Uterus (tissue), 4 donors: ENCODE measurements around the gene FILIP1. TPM values are rescaled to one million over a fixed set of nuclear protein-coding genes. Genes with fewer than 3 reads are reported as not detected.
A peak's percentile ranks its signal among the peaks of the same experiment; 100 is the strongest.

ENCODE experiments used
- DNase-seq, 2 donors: peaks; one replicate each; pipeline ENCODE4 v3.0.0-alpha.2; 2019 to 2020
- H3K27ac ChIP-seq, 2 donors: fragments of 200-600 bp; sonication (generic); 1 replicate in 1 of 2; 2 replicates in 1 of 2; pipeline ENCODE4 v1.5.1; 2016 to 2018
- H3K27me3 ChIP-seq, 2 donors: fragments of 200-600 bp; sonication (generic); one replicate each; pipeline ENCODE4 v1.5.1; 2018 to 2019; ENCODE audit warnings: control low read depth in 1 of 2
- H3K36me3 ChIP-seq, 2 donors: fragments of 200-600 bp; sonication (generic); one replicate each; pipeline ENCODE4 v1.5.1; 2019; ENCODE audit warnings: control low read depth in 1 of 2
- H3K4me1 ChIP-seq, 2 donors: fragments of 200-600 bp; sonication (generic); one replicate each; pipeline ENCODE4 v1.5.1; 2018 to 2019; ENCODE audit warnings: control low read depth in 1 of 2
- H3K4me3 ChIP-seq, 2 donors: fragments of 200-600 bp; sonication (generic); 1 replicate in 1 of 2; 2 replicates in 1 of 2; pipeline ENCODE4 v1.5.1; 2018 to 2019; ENCODE audit warnings: mild to moderate bottlenecking in 1 of 2
- H3K9me3 ChIP-seq, 2 donors: fragments of 200-600 bp; sonication (generic); one replicate each; pipeline ENCODE4 v1.5.1; 2019; ENCODE audit warnings: control low read depth in 1 of 2
- POLR2A ChIP-seq, 2 donors: fragments of 450-650 bp; IDR thresholded peaks; one replicate each; pipeline ENCODE4 v1.6.1; 2016; ENCODE audit warnings: antibody characterized with exemption in 2 of 2, mild to moderate bottlenecking in 1 of 2, moderate library complexity in 1 of 2
- intact Hi-C: fragments of 100-400 bp; cut with DNase I; formaldehyde crosslinking; loops from one replicate; pipeline ENCODE4 v1.15.1; 2023; ENCODE audit warnings: low total_unique reads
- total RNA-seq, 4 donors: library from RNA; depleted of rRNA in 3 of 4; stranded (reverse); fragments of >200 nt in 3 of 4; gene quantifications; one replicate each; pipeline versions ENCODE4 v1.1.0 to v1.2.4, GENCODE V29; 2014 to 2023
- TF ChIP-seq, protein P1 (sequence below), 4 experiments: fragments of 200-600 bp in 2 of 4; fragments of 450-650 bp in 2 of 4; sonication (generic) in 2 of 4; IDR thresholded peaks; one replicate each; pipeline ENCODE4 v1.5.1; 2016 to 2019; ENCODE audit warnings: antibody characterized with exemption in 4 of 4, mild to moderate bottlenecking in 2 of 4, moderate library complexity in 1 of 4
- donor health status: DM: yes; HTN: yes; CAD: no.

FILIP1 gene, protein sequence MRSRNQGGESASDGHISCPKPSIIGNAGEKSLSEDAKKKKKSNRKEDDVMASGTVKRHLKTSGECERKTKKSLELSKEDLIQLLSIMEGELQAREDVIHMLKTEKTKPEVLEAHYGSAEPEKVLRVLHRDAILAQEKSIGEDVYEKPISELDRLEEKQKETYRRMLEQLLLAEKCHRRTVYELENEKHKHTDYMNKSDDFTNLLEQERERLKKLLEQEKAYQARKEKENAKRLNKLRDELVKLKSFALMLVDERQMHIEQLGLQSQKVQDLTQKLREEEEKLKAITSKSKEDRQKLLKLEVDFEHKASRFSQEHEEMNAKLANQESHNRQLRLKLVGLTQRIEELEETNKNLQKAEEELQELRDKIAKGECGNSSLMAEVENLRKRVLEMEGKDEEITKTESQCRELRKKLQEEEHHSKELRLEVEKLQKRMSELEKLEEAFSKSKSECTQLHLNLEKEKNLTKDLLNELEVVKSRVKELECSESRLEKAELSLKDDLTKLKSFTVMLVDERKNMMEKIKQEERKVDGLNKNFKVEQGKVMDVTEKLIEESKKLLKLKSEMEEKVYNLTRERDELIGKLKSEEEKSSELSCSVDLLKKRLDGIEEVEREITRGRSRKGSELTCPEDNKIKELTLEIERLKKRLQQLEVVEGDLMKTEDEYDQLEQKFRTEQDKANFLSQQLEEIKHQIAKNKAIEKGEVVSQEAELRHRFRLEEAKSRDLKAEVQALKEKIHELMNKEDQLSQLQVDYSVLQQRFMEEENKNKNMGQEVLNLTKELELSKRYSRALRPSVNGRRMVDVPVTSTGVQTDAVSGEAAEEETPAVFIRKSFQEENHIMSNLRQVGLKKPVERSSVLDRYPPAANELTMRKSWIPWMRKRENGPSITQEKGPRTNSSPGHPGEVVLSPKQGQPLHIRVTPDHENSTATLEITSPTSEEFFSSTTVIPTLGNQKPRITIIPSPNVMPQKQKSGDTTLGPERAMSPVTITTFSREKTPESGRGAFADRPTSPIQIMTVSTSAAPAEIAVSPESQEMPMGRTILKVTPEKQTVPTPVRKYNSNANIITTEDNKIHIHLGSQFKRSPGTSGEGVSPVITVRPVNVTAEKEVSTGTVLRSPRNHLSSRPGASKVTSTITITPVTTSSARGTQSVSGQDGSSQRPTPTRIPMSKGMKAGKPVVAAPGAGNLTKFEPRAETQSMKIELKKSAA (N-terminal part only)
- total RNA-seq, result 10 to 100 TPM in 2 of 4 donors, 1 to 10 TPM in 2; 4.7 to 23.1 (median 12.5) TPM

DNA sequence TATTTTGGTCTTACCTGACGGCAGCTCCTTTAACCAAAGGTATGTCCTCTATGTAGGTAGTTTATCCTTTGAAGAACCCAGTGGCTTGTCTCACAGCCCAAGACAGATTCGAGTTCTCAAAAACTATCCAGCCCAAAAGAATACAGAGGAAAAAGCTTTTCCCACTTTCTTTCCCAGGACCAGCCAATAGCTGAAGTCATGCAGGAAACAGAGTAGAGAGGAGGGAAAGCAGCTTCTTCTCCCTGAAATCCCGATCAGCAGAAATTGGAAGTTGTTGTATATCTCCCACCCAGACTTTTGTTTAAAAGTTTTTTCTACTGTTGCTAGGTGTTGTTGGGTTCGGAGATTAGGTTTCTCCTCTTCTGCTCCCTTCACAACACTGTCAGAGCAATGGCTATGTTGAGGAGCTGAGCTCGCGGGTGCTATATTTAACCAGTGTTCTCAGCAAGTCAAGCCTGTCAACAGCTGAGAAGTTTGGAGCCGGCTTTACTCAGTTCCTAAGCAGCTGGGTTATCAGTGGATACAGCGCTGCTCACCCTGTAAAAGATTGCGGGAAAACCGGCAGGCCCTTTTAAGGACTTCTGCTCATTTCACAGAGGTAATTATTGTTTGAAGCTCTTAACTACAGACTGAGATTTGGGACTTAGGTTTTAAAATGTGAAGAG, at the start of gene FILIP1:
Gene FILIP1, minus strand, starts transcription at position 401 of the 665 bp plus-strand sequence. CDS start 78,828 bp downstream, outside the sequence.
- H3K27me3 ChIP-seq, result no peaks in the 10 kb centered on the region
- peaks cover 0 to 8% of the 10 kb centered on the region in 2 donors for H3K4me1 ChIP-seq
- H3K36me3 ChIP-seq, result no peaks in the 10 kb centered on the region
- TF ChIP-seq, protein P1, sequence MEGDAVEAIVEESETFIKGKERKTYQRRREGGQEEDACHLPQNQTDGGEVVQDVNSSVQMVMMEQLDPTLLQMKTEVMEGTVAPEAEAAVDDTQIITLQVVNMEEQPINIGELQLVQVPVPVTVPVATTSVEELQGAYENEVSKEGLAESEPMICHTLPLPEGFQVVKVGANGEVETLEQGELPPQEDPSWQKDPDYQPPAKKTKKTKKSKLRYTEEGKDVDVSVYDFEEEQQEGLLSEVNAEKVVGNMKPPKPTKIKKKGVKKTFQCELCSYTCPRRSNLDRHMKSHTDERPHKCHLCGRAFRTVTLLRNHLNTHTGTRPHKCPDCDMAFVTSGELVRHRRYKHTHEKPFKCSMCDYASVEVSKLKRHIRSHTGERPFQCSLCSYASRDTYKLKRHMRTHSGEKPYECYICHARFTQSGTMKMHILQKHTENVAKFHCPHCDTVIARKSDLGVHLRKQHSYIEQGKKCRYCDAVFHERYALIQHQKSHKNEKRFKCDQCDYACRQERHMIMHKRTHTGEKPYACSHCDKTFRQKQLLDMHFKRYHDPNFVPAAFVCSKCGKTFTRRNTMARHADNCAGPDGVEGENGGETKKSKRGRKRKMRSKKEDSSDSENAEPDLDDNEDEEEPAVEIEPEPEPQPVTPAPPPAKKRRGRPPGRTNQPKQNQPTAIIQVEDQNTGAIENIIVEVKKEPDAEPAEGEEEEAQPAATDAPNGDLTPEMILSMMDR (IDR thresholded peaks at IDR 0.05), result no peak
- TF ChIP-seq POLR2A (IDR thresholded peaks at IDR 0.05), result peak; percentile 68 to 80
- no peaks in the 10 kb centered on the region for H3K9me3 ChIP-seq
- intact Hi-C loops, result no loop called here
- H3K27ac ChIP-seq, result peak within 1 kb of the TSS; percentile 91 to 97
- DNase-seq, result peak; percentile 55 to 86
- peak within 1 kb of the TSS; percentile 43 to 47 for H3K4me3 ChIP-seq

DNA sequence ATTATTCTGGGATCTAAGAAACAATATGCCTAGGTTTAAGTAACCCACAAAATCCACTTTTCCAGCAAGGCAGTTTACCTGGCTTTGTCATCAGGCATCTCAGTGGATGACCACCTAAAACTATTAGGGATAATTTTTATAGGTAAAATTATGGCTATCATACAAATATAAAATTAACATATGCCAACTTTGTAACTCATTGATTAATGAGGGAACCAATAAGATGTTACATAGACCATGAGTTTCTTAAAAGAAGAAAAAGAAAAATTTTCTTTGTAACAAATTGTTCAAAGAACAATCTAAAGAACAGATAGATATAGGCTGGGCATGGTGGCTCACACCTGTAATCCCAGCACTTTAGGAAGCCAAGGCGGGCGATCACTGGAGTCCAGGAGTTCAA, 49.7 kb upstream of the FILIP1 start:
- no peaks in the 10 kb centered on the region for H3K4me1 ChIP-seq
- TF ChIP-seq, protein P1 (IDR thresholded peaks at IDR 0.05), result no peak
- no peak for TF ChIP-seq POLR2A (IDR thresholded peaks at IDR 0.05)
- intact Hi-C loops, result no loop called here
- H3K36me3 ChIP-seq, result no peaks in the 10 kb centered on the region
- H3K9me3 ChIP-seq, result no peaks in the 10 kb centered on the region
- DNase-seq, result no peak
- H3K27ac ChIP-seq, result no peak overlapping the region
- H3K4me3 ChIP-seq, result no peak overlapping the region
- no peaks in the 10 kb centered on the region for H3K27me3 ChIP-seq

DNA sequence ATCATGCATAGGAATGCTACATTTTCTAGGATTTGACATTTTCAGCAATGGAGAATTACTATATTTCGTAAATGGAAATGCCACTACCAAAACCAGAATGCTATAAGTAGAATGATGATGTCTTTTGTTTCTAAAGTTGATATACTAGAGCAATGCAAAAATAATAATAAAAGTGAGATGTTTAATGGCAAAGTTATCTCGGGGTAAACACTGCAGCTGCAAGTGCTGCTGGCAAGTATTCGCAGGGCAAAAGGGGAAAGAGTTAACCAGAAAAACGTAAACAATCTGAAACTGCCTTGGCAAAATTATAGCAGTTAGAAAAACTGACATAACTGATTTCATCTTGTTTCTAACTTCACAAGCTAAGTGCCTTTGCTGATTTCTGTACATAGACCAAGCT, 45.5 kb upstream of the FILIP1 start:
- no peaks in the 10 kb centered on the region for H3K4me1 ChIP-seq
- no peak overlapping the region for H3K4me3 ChIP-seq
- H3K27ac ChIP-seq, result no peak overlapping the region
- no peaks in the 10 kb centered on the region for H3K27me3 ChIP-seq
- H3K36me3 ChIP-seq, result no peaks in the 10 kb centered on the region
- no peak for DNase-seq
- H3K9me3 ChIP-seq, result no peaks in the 10 kb centered on the region
- intact Hi-C loops, result no loop called here
- TF ChIP-seq, protein P1 (IDR thresholded peaks at IDR 0.05), result no peak
- TF ChIP-seq POLR2A (IDR thresholded peaks at IDR 0.05), result no peak

DNA sequence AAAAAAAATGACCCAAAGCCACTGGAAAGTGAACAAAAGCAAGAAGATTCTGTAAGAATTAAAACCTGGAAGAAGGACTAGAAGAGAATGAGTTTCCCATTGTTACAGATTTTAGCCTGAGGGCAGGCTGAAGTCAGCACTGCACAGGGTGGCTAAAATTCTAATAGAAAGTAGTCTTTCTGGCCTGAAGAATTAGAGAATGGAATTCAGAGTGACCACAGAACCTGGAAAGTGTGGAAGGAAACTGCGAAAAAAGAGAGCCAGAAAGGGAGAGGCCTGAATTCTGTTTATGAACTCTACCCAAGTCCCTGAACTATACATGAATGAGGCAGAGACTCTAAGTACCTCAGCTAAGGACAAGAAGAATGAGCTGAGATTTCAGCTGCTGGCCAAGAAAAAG, 38.9 kb upstream of the FILIP1 start:
- Histone ChIP-seq H3K27me3 (no peaks in the 10 kb centered on the region), H3K4me1 (no peaks in the 10 kb centered on the region), H3K27ac (no peak overlapping the region), H3K36me3 (no peaks in the 10 kb centered on the region), H3K4me3 (no peak overlapping the region), H3K9me3 (no peaks in the 10 kb centered on the region)
- DNase-seq, result no peak
- intact Hi-C loops, result no loop called here
- TF ChIP-seq, protein P1 (IDR thresholded peaks at IDR 0.05), result no peak
- TF ChIP-seq POLR2A (IDR thresholded peaks at IDR 0.05), result no peak
